Measurements from ENCODE around the gene TMSB4Y. TPM values are rescaled to one million over a fixed set of nuclear protein-coding genes. Genes with fewer than 3 reads are reported as not detected.

Gene TMSB4Y
- total RNA-seq, result not detected
- polyA plus RNA-seq, result 5.0 TPM
- long read RNA-seq, donor 1, result 0 reads
- long read RNA-seq, donor 2, result 0 reads
- long read RNA-seq, donor 3, result 0 reads
- long read RNA-seq, donor 4, result 0 reads
- long read RNA-seq, donor 5, result 0 reads
- long read RNA-seq, donor 6, partial matches to known transcripts, result 0 of 1 reads
- long read RNA-seq, donor 6, other reads (novel, unspliced or antisense), result 0 of 1 reads
- long read RNA-seq, donor 7, partial matches to known transcripts, result 0 of 2 reads
- long read RNA-seq, donor 7, other reads (novel, unspliced or antisense), result 0 of 2 reads
- long read RNA-seq, donor 8, partial matches to known transcripts, result 0 of 2 reads
- long read RNA-seq, donor 8, other reads (novel, unspliced or antisense), result 0 of 2 reads
- long read RNA-seq, donor 9, result 0 reads
- long read RNA-seq, donor 10, partial matches to known transcripts, result 0 of 1 reads
- long read RNA-seq, donor 10, other reads (novel, unspliced or antisense), result 0 of 1 reads

DNA sequence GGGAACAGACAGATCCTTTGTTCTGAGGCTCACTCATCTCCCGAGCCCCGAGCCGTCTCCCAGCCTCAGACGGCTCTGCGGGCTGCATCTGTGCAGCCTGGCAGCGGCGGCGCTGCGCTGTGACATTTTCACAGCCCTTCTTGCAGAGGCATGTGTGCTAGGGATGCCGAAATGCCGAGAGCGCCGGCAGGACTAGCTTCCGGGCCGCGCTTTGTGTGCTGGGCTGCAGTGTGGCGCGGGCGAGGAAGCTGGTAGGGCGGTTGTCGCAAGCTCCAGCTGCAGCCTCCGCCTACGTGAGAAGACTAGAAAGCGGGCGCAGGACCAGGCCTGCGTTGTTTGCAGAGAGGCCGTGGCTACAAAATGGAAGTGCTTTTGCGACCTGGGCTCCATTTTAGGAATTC is at the start of gene TMSB4Y:
TSS of gene TMSB4Y (plus strand) at position 332 of the 401 bp plus-strand sequence.
- H3K4me1 ChIP-seq (ENCODE audit: control insufficient read depth in 2 of 2, insufficient read depth in 2 of 2, low read length in 2 of 2), result no peaks in the 10 kb centered on the region
- H3K9me3 ChIP-seq (ENCODE audit: control insufficient read depth in 2 of 2, insufficient read depth in 1 of 2, low read length in 1 of 2), result no peaks in the 10 kb centered on the region
- WGBS, result under 1% methylated on average over 28 of the region's 28 CpGs
- peak within 1 kb of the TSS in 1 of 2 donors; percentile 65 for H3K4me3 ChIP-seq (ENCODE audit: low read length in 2 of 2)
- H3K27ac ChIP-seq (ENCODE audit: low read depth in 1 of 2, low read length in 1 of 2), result peak within 1 kb of the TSS in 1 of 2 donors; percentile 97
- H3K27me3 ChIP-seq (ENCODE audit: control insufficient read depth in 2 of 2, insufficient read depth in 1 of 2, low read length in 1 of 2), result no peaks in the 10 kb centered on the region
- no peaks in the 10 kb centered on the region for H3K36me3 ChIP-seq (ENCODE audit: control insufficient read depth in 2 of 2, insufficient read depth in 2 of 2, low read length in 1 of 2)
- peak in 4 of 9 donors; percentile 55 to 83 (median 73) for DNase-seq (ENCODE audit: low read depth in 6 of 9, low spot score in 9 of 9)

DNA sequence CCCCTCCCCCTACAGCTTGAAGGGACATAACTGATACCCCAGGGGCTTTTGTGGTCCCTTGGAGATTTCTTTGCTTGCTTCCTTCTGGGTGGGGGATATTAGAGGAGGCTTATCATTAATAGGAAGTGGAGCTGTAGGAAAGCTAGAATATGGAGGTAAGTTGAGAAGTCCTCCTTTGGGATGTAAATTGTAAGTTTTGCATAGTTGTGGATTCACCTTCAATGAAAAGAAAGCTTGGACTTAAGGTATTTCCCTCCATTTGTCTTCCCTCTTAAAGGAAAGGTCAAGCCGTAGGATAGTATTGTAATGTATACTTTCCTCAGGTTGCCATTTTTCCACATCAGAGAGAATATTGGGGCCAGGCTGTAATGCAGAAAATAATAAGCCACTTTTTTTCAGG is 39.5 kb upstream of the TMSB4Y start:
- DNase-seq (ENCODE audit: low read depth in 6 of 9, low spot score in 9 of 9), result no peak
- Histone ChIP-seq H3K27me3 (ENCODE audit: control insufficient read depth in 2 of 2, insufficient read depth in 1 of 2, low read length in 1 of 2) (no peaks in the 10 kb centered on the region), H3K4me3 (ENCODE audit: low read length in 2 of 2) (no peak overlapping the region), H3K36me3 (ENCODE audit: control insufficient read depth in 2 of 2, insufficient read depth in 2 of 2, low read length in 1 of 2) (no peaks in the 10 kb centered on the region), H3K9me3 (ENCODE audit: control insufficient read depth in 2 of 2, insufficient read depth in 1 of 2, low read length in 1 of 2) (no peaks in the 10 kb centered on the region), H3K27ac (ENCODE audit: low read depth in 1 of 2, low read length in 1 of 2) (no peak overlapping the region), H3K4me1 (ENCODE audit: control insufficient read depth in 2 of 2, insufficient read depth in 2 of 2, low read length in 2 of 2) (no peaks in the 10 kb centered on the region)
- WGBS, result 97% methylated on average over 1 of the region's 1 CpG

DNA sequence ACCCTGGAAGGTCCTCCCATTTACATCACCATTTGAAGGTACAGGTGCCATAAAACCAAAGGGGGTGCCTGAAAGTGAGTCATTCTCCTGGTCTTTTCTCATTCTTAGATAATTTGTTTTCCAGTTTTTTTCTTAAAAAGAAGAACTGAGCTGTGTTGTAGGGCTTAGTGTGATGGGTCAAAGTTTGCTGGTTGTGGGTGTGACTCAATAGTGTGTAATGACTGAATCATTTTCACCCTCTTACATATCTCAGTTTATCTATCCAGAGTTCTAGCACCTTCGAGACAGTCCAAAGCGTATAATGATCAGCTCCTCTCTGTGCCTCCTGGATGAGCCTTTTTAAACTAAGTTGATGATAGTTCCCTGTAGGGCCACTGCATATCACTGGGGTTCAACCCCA is 32.6 kb upstream of the TMSB4Y start:
- no peak for DNase-seq (ENCODE audit: low read depth in 6 of 9, low spot score in 9 of 9)
- Histone ChIP-seq H3K27ac (ENCODE audit: low read depth in 1 of 2, low read length in 1 of 2) (no peak overlapping the region), H3K27me3 (ENCODE audit: control insufficient read depth in 2 of 2, insufficient read depth in 1 of 2, low read length in 1 of 2) (no peaks in the 10 kb centered on the region), H3K9me3 (ENCODE audit: control insufficient read depth in 2 of 2, insufficient read depth in 1 of 2, low read length in 1 of 2) (no peaks in the 10 kb centered on the region), H3K36me3 (ENCODE audit: control insufficient read depth in 2 of 2, insufficient read depth in 2 of 2, low read length in 1 of 2) (no peaks in the 10 kb centered on the region), H3K4me1 (ENCODE audit: control insufficient read depth in 2 of 2, insufficient read depth in 2 of 2, low read length in 2 of 2) (no peaks in the 10 kb centered on the region), H3K4me3 (ENCODE audit: low read length in 2 of 2) (no peak overlapping the region)
- WGBS, result 97% methylated on average over 2 of the region's 2 CpGs

DNA sequence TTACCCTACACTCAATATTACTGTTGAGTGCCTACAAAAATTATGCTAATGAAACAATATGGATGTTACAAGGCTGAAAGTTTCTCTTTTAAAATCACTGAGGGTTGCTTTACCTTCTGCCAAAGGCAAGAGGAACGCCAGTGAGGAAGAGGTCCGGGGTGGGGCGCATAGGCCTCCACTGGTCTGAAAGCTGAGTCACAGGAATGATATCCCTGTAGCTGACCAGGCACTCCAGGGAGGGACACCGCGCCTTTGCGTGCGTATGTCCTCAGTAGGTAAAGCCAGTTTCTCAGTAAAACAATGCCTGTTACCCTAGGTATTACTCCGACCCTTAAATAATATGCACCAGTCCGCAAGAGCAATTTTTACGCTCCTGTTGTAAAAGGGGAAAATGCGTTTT is 1.4 kb upstream of the TMSB4Y start:
- no peak for DNase-seq (ENCODE audit: low read depth in 6 of 9, low spot score in 9 of 9)
- 97% methylated on average over 11 of the region's 11 CpGs for WGBS
- no peaks in the 10 kb centered on the region for H3K4me1 ChIP-seq (ENCODE audit: control insufficient read depth in 2 of 2, insufficient read depth in 2 of 2, low read length in 2 of 2)
- H3K4me3 ChIP-seq (ENCODE audit: low read length in 2 of 2), result no peak overlapping the region
- H3K27me3 ChIP-seq (ENCODE audit: control insufficient read depth in 2 of 2, insufficient read depth in 1 of 2, low read length in 1 of 2), result no peaks in the 10 kb centered on the region
- H3K27ac ChIP-seq (ENCODE audit: low read depth in 1 of 2, low read length in 1 of 2), result no peak overlapping the region
- no peaks in the 10 kb centered on the region for H3K9me3 ChIP-seq (ENCODE audit: control insufficient read depth in 2 of 2, insufficient read depth in 1 of 2, low read length in 1 of 2)
- H3K36me3 ChIP-seq (ENCODE audit: control insufficient read depth in 2 of 2, insufficient read depth in 2 of 2, low read length in 1 of 2), result no peaks in the 10 kb centered on the region

DNA sequence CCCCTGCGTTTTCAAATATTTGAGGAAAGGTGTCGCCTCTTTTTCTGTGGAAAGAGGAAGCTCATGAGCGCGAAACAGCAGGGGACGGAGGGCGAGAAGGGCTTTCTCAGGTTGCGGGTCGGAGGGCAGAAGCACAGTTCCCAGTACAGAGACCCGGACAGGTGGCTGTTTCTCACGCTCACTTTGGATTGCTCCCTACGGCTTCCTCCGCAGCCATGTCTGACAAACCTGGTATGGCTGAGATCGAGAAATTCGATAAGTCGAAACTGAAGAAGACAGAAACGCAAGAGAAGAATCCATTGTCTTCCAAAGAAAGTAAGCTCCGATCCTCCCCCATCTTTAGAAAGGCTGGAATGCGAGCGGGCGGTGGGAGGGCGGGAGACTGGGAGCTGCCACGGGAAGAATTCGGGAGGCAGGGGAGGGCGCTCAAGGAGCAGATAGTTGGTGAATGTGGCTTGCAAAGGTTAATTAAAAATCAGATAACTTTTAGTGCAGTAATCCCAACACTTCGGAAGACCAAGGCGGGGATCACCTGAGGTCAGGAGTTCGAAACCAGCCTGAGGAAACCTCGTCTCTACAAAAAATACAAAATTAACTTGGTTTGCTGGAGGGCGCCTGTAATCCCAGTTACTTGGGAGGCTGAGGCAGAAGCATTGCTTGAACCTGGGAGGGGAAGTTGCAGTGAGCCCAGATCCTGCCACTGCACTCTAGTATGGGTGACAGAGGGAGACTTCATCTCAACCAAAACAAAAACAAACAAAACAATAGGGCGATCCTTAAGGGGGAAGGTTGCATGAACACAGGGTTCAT is 627 bp downstream of the TMSB4Y start:
- H3K27ac ChIP-seq (ENCODE audit: low read depth in 1 of 2, low read length in 1 of 2), result peak overlapping the region in 1 of 2 donors; percentile 97
- under 1% methylated on average over 30 of the region's 30 CpGs for WGBS

DNA sequence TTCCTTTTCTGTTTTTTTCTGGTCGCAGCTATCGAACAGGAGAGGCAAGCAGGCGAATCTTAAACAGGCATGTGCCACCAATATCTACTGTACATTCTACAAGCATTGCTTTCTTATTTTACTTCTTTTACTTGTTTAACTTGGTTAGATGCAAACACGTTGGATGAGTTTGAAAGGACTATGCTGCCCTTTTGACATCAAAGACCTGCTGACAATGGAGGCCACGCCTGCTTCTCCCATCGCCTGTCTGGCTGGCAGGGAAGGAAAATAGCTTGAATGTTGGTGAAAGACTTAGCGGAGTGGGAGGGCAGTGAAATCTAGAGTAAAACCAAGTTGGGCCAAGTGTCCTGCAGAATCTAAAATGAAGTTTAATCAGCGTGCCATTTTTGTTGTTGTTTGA is 1.5 kb downstream of the TMSB4Y start:
- Histone ChIP-seq H3K9me3 (ENCODE audit: control insufficient read depth in 2 of 2, insufficient read depth in 1 of 2, low read length in 1 of 2) (no peaks in the 10 kb centered on the region), H3K36me3 (ENCODE audit: control insufficient read depth in 2 of 2, insufficient read depth in 2 of 2, low read length in 1 of 2) (no peaks in the 10 kb centered on the region), H3K4me3 (ENCODE audit: low read length in 2 of 2) (peak overlapping the region in 1 of 2 donors; percentile 65), H3K27me3 (ENCODE audit: control insufficient read depth in 2 of 2, insufficient read depth in 1 of 2, low read length in 1 of 2) (no peaks in the 10 kb centered on the region), H3K4me1 (ENCODE audit: control insufficient read depth in 2 of 2, insufficient read depth in 2 of 2, low read length in 2 of 2) (no peaks in the 10 kb centered on the region), H3K27ac (ENCODE audit: low read depth in 1 of 2, low read length in 1 of 2) (peak overlapping the region in 1 of 2 donors; percentile 25)
- DNase-seq (ENCODE audit: low read depth in 6 of 9, low spot score in 9 of 9), result no peak
- 9% methylated on average over 8 of the region's 8 CpGs for WGBS

More for the DNA sequence above, 627 bp downstream of the TMSB4Y start:
- peak in 1 of 9 donors; percentile 15 for DNase-seq (ENCODE audit: low read depth in 6 of 9, low spot score in 9 of 9)
- Histone ChIP-seq H3K4me3 (ENCODE audit: low read length in 2 of 2) (peak overlapping the region in 1 of 2 donors; percentile 65), H3K27me3 (ENCODE audit: control insufficient read depth in 2 of 2, insufficient read depth in 1 of 2, low read length in 1 of 2) (no peaks in the 10 kb centered on the region), H3K4me1 (ENCODE audit: control insufficient read depth in 2 of 2, insufficient read depth in 2 of 2, low read length in 2 of 2) (no peaks in the 10 kb centered on the region), H3K9me3 (ENCODE audit: control insufficient read depth in 2 of 2, insufficient read depth in 1 of 2, low read length in 1 of 2) (no peaks in the 10 kb centered on the region), H3K36me3 (ENCODE audit: control insufficient read depth in 2 of 2, insufficient read depth in 2 of 2, low read length in 1 of 2) (no peaks in the 10 kb centered on the region)

DNA sequence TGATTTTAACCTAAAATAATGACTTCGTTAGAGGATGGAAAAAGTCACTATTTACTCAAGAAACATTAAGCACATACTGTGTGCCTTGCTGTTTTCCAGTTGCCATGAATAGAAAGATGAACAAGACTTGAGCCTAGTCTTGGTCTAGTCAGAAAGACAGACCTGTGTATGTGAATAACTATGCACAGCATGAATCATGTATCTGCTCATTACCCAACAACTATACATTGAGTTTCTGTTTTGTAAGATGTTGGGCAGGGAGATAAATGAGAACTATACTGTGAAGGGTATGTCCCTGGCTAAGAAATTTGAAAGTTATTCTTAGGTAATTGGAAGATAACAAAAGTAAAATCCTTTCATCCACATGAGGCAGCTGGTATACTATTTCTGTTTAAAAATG is 4.3 kb downstream of the TMSB4Y start:
- Histone ChIP-seq H3K4me3 (ENCODE audit: low read length in 2 of 2) (no peak overlapping the region), H3K36me3 (ENCODE audit: control insufficient read depth in 2 of 2, insufficient read depth in 2 of 2, low read length in 1 of 2) (no peaks in the 10 kb centered on the region), H3K9me3 (ENCODE audit: control insufficient read depth in 2 of 2, insufficient read depth in 1 of 2, low read length in 1 of 2) (no peaks in the 10 kb centered on the region), H3K27ac (ENCODE audit: low read depth in 1 of 2, low read length in 1 of 2) (no peak overlapping the region), H3K4me1 (ENCODE audit: control insufficient read depth in 2 of 2, insufficient read depth in 2 of 2, low read length in 2 of 2) (no peaks in the 10 kb centered on the region), H3K27me3 (ENCODE audit: control insufficient read depth in 2 of 2, insufficient read depth in 1 of 2, low read length in 1 of 2) (no peaks in the 10 kb centered on the region)
- WGBS, result 100% methylated on average over 1 of the region's 1 CpG
- no peak for DNase-seq (ENCODE audit: low read depth in 6 of 9, low spot score in 9 of 9)

DNA sequence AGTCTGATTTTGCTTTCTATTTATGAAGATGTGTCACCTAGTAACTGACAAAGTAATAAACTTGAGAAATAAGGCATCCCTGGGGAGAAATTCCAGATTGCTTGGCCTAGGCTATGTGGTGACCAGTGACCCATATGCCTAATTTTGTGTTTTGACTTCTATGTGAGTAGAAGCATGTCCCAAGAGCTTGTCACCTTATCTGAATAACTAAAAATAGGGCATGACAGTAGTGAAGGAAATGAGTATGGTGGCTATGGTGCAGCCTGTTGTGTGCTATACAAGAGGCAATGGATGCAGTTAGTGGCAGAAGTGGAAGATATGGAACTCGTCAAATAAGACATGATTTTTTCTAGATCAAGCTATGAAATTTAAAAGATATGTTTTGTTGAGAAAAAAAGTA is 15.3 kb downstream of the TMSB4Y start:
- Histone ChIP-seq H3K9me3 (ENCODE audit: control insufficient read depth in 2 of 2, insufficient read depth in 1 of 2, low read length in 1 of 2) (no peaks in the 10 kb centered on the region), H3K27me3 (ENCODE audit: control insufficient read depth in 2 of 2, insufficient read depth in 1 of 2, low read length in 1 of 2) (no peaks in the 10 kb centered on the region), H3K36me3 (ENCODE audit: control insufficient read depth in 2 of 2, insufficient read depth in 2 of 2, low read length in 1 of 2) (no peaks in the 10 kb centered on the region), H3K4me3 (ENCODE audit: low read length in 2 of 2) (no peak overlapping the region), H3K27ac (ENCODE audit: low read depth in 1 of 2, low read length in 1 of 2) (no peak overlapping the region), H3K4me1 (ENCODE audit: control insufficient read depth in 2 of 2, insufficient read depth in 2 of 2, low read length in 2 of 2) (no peaks in the 10 kb centered on the region)
- WGBS, result 95% methylated on average over 1 of the region's 1 CpG
- DNase-seq (ENCODE audit: low read depth in 6 of 9, low spot score in 9 of 9), result no peak

DNA sequence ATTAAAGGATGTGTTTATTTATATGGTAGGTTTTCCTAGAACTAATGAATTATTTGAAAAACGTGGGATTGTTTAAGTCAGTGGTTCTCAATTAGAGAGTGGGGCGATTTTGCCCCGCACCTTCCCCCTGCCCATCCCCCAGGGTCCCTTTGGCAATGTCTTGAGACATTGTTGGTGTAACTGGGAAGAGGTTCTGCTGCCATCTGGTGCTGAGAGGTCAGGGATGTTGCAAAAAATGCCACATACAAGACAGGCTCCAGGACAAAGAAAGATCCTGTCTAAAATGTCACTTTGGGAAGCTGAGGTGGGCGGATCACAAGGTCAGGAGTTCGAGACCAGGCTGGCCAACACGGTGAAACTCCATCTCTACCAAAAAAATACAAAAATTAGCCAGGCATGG is 25.8 kb downstream of the TMSB4Y start:
- Histone ChIP-seq H3K4me1 (ENCODE audit: control insufficient read depth in 2 of 2, insufficient read depth in 2 of 2, low read length in 2 of 2) (no peaks in the 10 kb centered on the region), H3K4me3 (ENCODE audit: low read length in 2 of 2) (no peak overlapping the region), H3K9me3 (ENCODE audit: control insufficient read depth in 2 of 2, insufficient read depth in 1 of 2, low read length in 1 of 2) (no peaks in the 10 kb centered on the region), H3K27me3 (ENCODE audit: control insufficient read depth in 2 of 2, insufficient read depth in 1 of 2, low read length in 1 of 2) (no peaks in the 10 kb centered on the region), H3K36me3 (ENCODE audit: control insufficient read depth in 2 of 2, insufficient read depth in 2 of 2, low read length in 1 of 2) (no peaks in the 10 kb centered on the region), H3K27ac (ENCODE audit: low read depth in 1 of 2, low read length in 1 of 2) (no peak overlapping the region)
- DNase-seq (ENCODE audit: low read depth in 6 of 9, low spot score in 9 of 9), result no peak
- 93% methylated on average over 6 of the region's 6 CpGs for WGBS
